ENCODE results near the gene PNKD.

- no peak for TF ChIP-seq CTCF (IDR thresholded peaks at IDR 0.05; ENCODE audit: poor library complexity)
- no peak for TF ChIP-seq EZH2phosphoT487 (IDR thresholded peaks at IDR 0.05; ENCODE audit: low read depth, severe bottlenecking, unreplicated experiment)
- no peak for TF ChIP-seq EZH2 (IDR thresholded peaks at IDR 0.05; ENCODE audit: borderline replicate concordance)
These were observed 24.7 kb downstream of the PNKD start for GRCh38 chr2:218295029-218295428.

All from hepatocyte (in vitro differentiated cells).